Caco-2 (cell line): Measurements from ENCODE around the gene DERL3. TPM values are rescaled to one million over a fixed set of nuclear protein-coding genes. Genes with fewer than 3 reads are reported as not detected.

Source experiments
- BruUV-seq: library from RNA; stranded (reverse); fragments of 400-500 nt; replicated peaks from 2 replicates; lab custom pipeline; 2021; lab: Mats Ljungman, UMichigan
- CTCF ChIA-PET: fragments of 300-600 bp; sonication (Branson Sonifier 250); formaldehyde crosslinking; loops from one replicate; lab custom pipeline; 2022; ENCODE audit warnings: antibody characterized with exemption; lab: Charles Lee
- POLR2A ChIA-PET: fragments of 300-600 bp; sonication (Branson Sonifier 250); formaldehyde crosslinking; loops from one replicate; lab custom pipeline; 2022; ENCODE audit warnings: antibody characterized with exemption; lab: Charles Lee
- DNase-seq, 2 experiments: peaks; one replicate each; pipeline versions ENCODE4 v3.0.0 to v3.0.0-alpha.2; 2020 to 2022
- H3K27me3 ChIP-seq: replicated peaks from 2 replicates; pipeline ENCODE4 v1.6.0; 2011; ENCODE audit warnings: low read length; ENCODE audit not compliant: control insufficient read depth, insufficient read depth
- H3K36me3 ChIP-seq: 2 replicates; pipeline ENCODE4 v1.5.1; 2011; ENCODE audit warnings: low read length; ENCODE audit not compliant: control insufficient read depth, insufficient read depth
- H3K4me1 ChIP-seq: fragments of 250-450 bp; sonication (Bioruptor Pico); 2 replicates; pipeline ENCODE4 v1.5.1; 2020; ENCODE audit warnings: mild to moderate bottlenecking
- H3K4me3 ChIP-seq: 2 replicates; pipeline ENCODE4 v1.5.1; 2011; ENCODE audit warnings: low read depth, mild to moderate bottlenecking, control low read depth, low read length
- H3K9me3 ChIP-seq: fragments of 250-450 bp; sonication (Bioruptor Pico); 2 replicates; pipeline ENCODE4 v1.5.1; 2020; ENCODE audit warnings: mild to moderate bottlenecking, moderate library complexity
- H3K27ac Mint-ChIP-seq: one replicate; pipeline ENCODE4 v1.8.0; 2022; ENCODE audit warnings: mixed read lengths; ENCODE audit not compliant: unreplicated experiment
- H3K27me3 Mint-ChIP-seq: one replicate; pipeline ENCODE4 v1.8.0; 2022; ENCODE audit warnings: mixed read lengths; ENCODE audit not compliant: insufficient read depth, unreplicated experiment
- H3K36me3 Mint-ChIP-seq: one replicate; pipeline ENCODE4 v1.8.0; 2022; ENCODE audit warnings: mild to moderate bottlenecking, mixed read lengths; ENCODE audit not compliant: insufficient read depth, unreplicated experiment
- H3K4me1 Mint-ChIP-seq: one replicate; pipeline ENCODE4 v1.8.0; 2022; ENCODE audit warnings: low read depth, mixed read lengths; ENCODE audit not compliant: unreplicated experiment
- H3K4me3 Mint-ChIP-seq: one replicate; pipeline ENCODE4 v1.8.0; 2022; ENCODE audit warnings: mild to moderate bottlenecking, moderate library complexity, mixed read lengths; ENCODE audit not compliant: unreplicated experiment
- H3K9me3 Mint-ChIP-seq: one replicate; pipeline ENCODE4 v1.8.0; 2022; ENCODE audit warnings: mixed read lengths; ENCODE audit not compliant: unreplicated experiment
- CTCF ChIP-seq, 2 experiments: fragments of 200-600 bp in 1 of 2; IDR thresholded peaks; 1 replicate in 1 of 2; 2 replicates in 1 of 2; pipeline versions ENCODE4 v1.5.1 to v1.8.0; 2011 to 2022; ENCODE audit warnings: antibody characterized with exemption in 1 of 2, control low read depth in 1 of 2, inconsistent platforms in 1 of 2, low read depth in 1 of 2, low read length in 1 of 2, mild to moderate bottlenecking in 1 of 2, moderate library complexity in 1 of 2; ENCODE audit not compliant: insufficient read depth in 1 of 2, severe bottlenecking in 1 of 2, unreplicated experiment in 1 of 2
- intact Hi-C: fragments of 100-400 bp; cut with micrococcal nuclease; formaldehyde crosslinking; loops from one replicate; pipeline ENCODE4 v1.10.0; 2022; ENCODE audit not compliant: unreplicated experiment
- total RNA-seq: library from RNA; stranded (reverse); gene quantifications from 2 replicates; pipeline ENCODE4 v1.2.3, GENCODE V29; 2022

The DERL3 gene
- total RNA-seq, 1 experiment from 2014 or later, result 4.4 TPM

GRCh38 chr22:23882370-23882769 lies 43.6 kb upstream of the DERL3 start:
- intact Hi-C loops, result no loop called here
- Histone ChIP-seq H3K27me3 (no peaks in the 10 kb centered on the region), H3K4me3 (no peak overlapping the region), H3K9me3 (no peaks in the 10 kb centered on the region), H3K36me3 (no peaks in the 10 kb centered on the region), H3K4me1 (no peaks in the 10 kb centered on the region)
- Mint-ChIP-seq H3K9me3 (no peaks in the 10 kb centered on the region), H3K27ac (no peak overlapping the region), H3K36me3 (peaks cover 11% of the 10 kb centered on the region), H3K27me3 (no peaks in the 10 kb centered on the region), H3K4me3 (no peak overlapping the region), H3K4me1 (no peaks in the 10 kb centered on the region)
- no TSS peak for BruUV-seq
- DNase-seq, result no peak
- ChIA-PET CTCF (no interaction called here), POLR2A (no interaction called here)
- TF ChIP-seq CTCF (IDR thresholded peaks at IDR 0.05; ENCODE audit: insufficient read depth in 1 of 2, low read depth in 1 of 2, low read length in 1 of 2, severe bottlenecking in 1 of 2, unreplicated experiment in 1 of 2), result no peak

- peaks cover 17% of the 10 kb centered on the region for H3K36me3 Mint-ChIP-seq
- POLR2A ChIA-PET, result no interaction called here
These were observed 39.4 kb upstream of the DERL3 start for GRCh38 chr22:23878219-23878618.

GRCh38 chr22:23877566-23877965 lies 38.8 kb upstream of the DERL3 start:
- H3K27ac Mint-ChIP-seq, result no peak overlapping the region
- Histone ChIP-seq H3K27me3 (no peaks in the 10 kb centered on the region), H3K36me3 (no peaks in the 10 kb centered on the region), H3K4me1 (no peaks in the 10 kb centered on the region), H3K9me3 (no peaks in the 10 kb centered on the region), H3K4me3 (no peak overlapping the region)
- no TSS peak for BruUV-seq
- no peaks in the 10 kb centered on the region for H3K27me3 Mint-ChIP-seq
- intact Hi-C loops, result no loop called here
- no peak overlapping the region for H3K4me3 Mint-ChIP-seq
- H3K4me1 Mint-ChIP-seq, result no peaks in the 10 kb centered on the region
- H3K9me3 Mint-ChIP-seq, result no peaks in the 10 kb centered on the region
- no peak for TF ChIP-seq CTCF (IDR thresholded peaks at IDR 0.05; ENCODE audit: insufficient read depth in 1 of 2, low read depth in 1 of 2, low read length in 1 of 2, severe bottlenecking in 1 of 2, unreplicated experiment in 1 of 2)
- H3K36me3 Mint-ChIP-seq, result peaks cover 17% of the 10 kb centered on the region
- ChIA-PET CTCF (no interaction called here), POLR2A (no interaction called here)
- DNase-seq, result no peak

More at GRCh38 chr22:23878219-23878618, 39.4 kb upstream of the DERL3 start:
- no peaks in the 10 kb centered on the region for H3K9me3 Mint-ChIP-seq
- H3K27me3 Mint-ChIP-seq, result no peaks in the 10 kb centered on the region
- Histone ChIP-seq H3K4me1 (no peaks in the 10 kb centered on the region), H3K9me3 (no peaks in the 10 kb centered on the region), H3K4me3 (no peak overlapping the region), H3K36me3 (no peaks in the 10 kb centered on the region), H3K27me3 (no peaks in the 10 kb centered on the region)
- no peaks in the 10 kb centered on the region for H3K4me1 Mint-ChIP-seq
- CTCF ChIA-PET, result no interaction called here
- H3K4me3 Mint-ChIP-seq, result no peak overlapping the region
- no TSS peak for BruUV-seq
- intact Hi-C loops, result no loop called here
- DNase-seq, result no peak
- H3K27ac Mint-ChIP-seq, result no peak overlapping the region
- no peak for TF ChIP-seq CTCF (IDR thresholded peaks at IDR 0.05; ENCODE audit: insufficient read depth in 1 of 2, low read depth in 1 of 2, low read length in 1 of 2, severe bottlenecking in 1 of 2, unreplicated experiment in 1 of 2)
